Mesendoderm (in vitro differentiated cells): ENCODE results near the gene PLK3. TPM values are rescaled to one million over a fixed set of nuclear protein-coding genes. Genes with fewer than 3 reads are reported as not detected.

Source experiments
- DNase-seq: peaks from one replicate; pipeline ENCODE4 v3.0.0; 2013
- H2AK5ac ChIP-seq: 2 replicates; pipeline ENCODE4 v1.6.1; 2013; ENCODE audit warnings: low read length, inconsistent platforms
- H2BK120ac ChIP-seq: 2 replicates; pipeline ENCODE4 v1.6.1; 2013; ENCODE audit warnings: low read depth, mild to moderate bottlenecking, low read length, moderate library complexity, mixed read lengths
- H2BK15ac ChIP-seq: replicated peaks from 2 replicates; pipeline ENCODE4 v1.6.1; 2013; ENCODE audit warnings: low read depth, mild to moderate bottlenecking, moderate library complexity
- H2BK5ac ChIP-seq: 2 replicates; pipeline ENCODE4 v1.6.1; 2013; ENCODE audit warnings: low read length, inconsistent platforms
- H3K18ac ChIP-seq: 2 replicates; pipeline ENCODE4 v1.6.1; 2013; ENCODE audit warnings: mild to moderate bottlenecking, low read length, mixed read lengths
- H3K23ac ChIP-seq: one replicate; pipeline ENCODE4 v1.6.1; 2013; ENCODE audit warnings: low read length
- H3K27ac ChIP-seq: 2 replicates; pipeline ENCODE4 v1.5.1; 2013; ENCODE audit warnings: low read depth, mild to moderate bottlenecking, inconsistent platforms, low read length, moderate library complexity
- H3K27me3 ChIP-seq: 2 replicates; pipeline ENCODE4 v1.6.1; 2013; ENCODE audit warnings: low read length, control low read depth, mild to moderate bottlenecking, inconsistent platforms; ENCODE audit not compliant: insufficient read depth, poor library complexity
- H3K36me3 ChIP-seq: 2 replicates; pipeline ENCODE4 v1.6.1; 2013; ENCODE audit warnings: low read length, inconsistent platforms; ENCODE audit not compliant: control insufficient read depth, insufficient read depth
- H3K4ac ChIP-seq: one replicate; pipeline ENCODE4 v1.6.1; 2013; ENCODE audit warnings: low read depth, mild to moderate bottlenecking, low read length, moderate library complexity
- H3K4me1 ChIP-seq: 2 replicates; pipeline ENCODE4 v1.6.1; 2013; ENCODE audit warnings: low read depth, low read length, inconsistent platforms; ENCODE audit not compliant: control insufficient read depth
- H3K4me2 ChIP-seq: 2 replicates; pipeline ENCODE4 v1.6.1; 2013; ENCODE audit warnings: low read length
- H3K4me3 ChIP-seq: 2 replicates; pipeline ENCODE4 v1.5.1; 2013; ENCODE audit warnings: mild to moderate bottlenecking, low read length
- H3K56ac ChIP-seq: one replicate; pipeline ENCODE4 v1.6.1; 2013; ENCODE audit warnings: low read length
- H3K79me1 ChIP-seq: 2 replicates; pipeline ENCODE4 v1.6.1; 2013; ENCODE audit warnings: low read length, inconsistent platforms
- H3K79me2 ChIP-seq: 2 replicates; pipeline ENCODE4 v1.6.1; 2013; ENCODE audit warnings: mild to moderate bottlenecking, low read length; ENCODE audit not compliant: control insufficient read depth, insufficient read depth
- H3K9ac ChIP-seq: 2 replicates; pipeline ENCODE4 v1.6.1; 2013; ENCODE audit warnings: low read length, inconsistent platforms
- H4K5ac ChIP-seq: one replicate; pipeline ENCODE4 v1.6.1; 2013; ENCODE audit warnings: low read length
- H4K8ac ChIP-seq: one replicate; pipeline ENCODE4 v1.6.1; 2013; ENCODE audit warnings: low read depth, mild to moderate bottlenecking, control low read depth, low read length, moderate library complexity
- WGBS: extraction: QIAGEN DNeasy Blood & Tissue Kit; methylation state at CpG from one replicate; pipeline ENCODE4 v1.1.7; 2013; ENCODE audit warnings: low lambda C conversion rate, missing lambda C conversion rate; ENCODE audit not compliant: insufficient coverage; ENCODE audit errors: extremely low coverage; 5-methylcytosine and 5-hydroxymethylcytosine counted together
- small RNA-seq: library from polyadenylated mRNA; stranded (forward); fragments of <200 nt; extraction: miRNeasy Mini kit (QIAGEN cat#:217004); gene quantifications from one replicate; pipeline ENCODE3, GENCODE V24; 2013; ENCODE audit not compliant: insufficient read depth

PLK3 gene

GRCh38 chr1:44849575-44850132, 49.5 kb downstream of the PLK3 start:
- H3K4ac ChIP-seq = no peak overlapping the region

GRCh38 chr1:44851308-44851707, 51.1 kb downstream of the PLK3 start:
- Histone ChIP-seq H3K4me1 (no peaks in the 10 kb centered on the region), H2BK5ac (no peak overlapping the region)

More at GRCh38 chr1:44849575-44850132, 49.5 kb downstream of the PLK3 start:
- DNase-seq = no peak
- H2BK15ac ChIP-seq = no peak overlapping the region
- no peak overlapping the region for H4K5ac ChIP-seq
- WGBS = no CpG with 5 or more reads among the region's 2 CpGs
- no peaks in the 10 kb centered on the region for H3K4me1 ChIP-seq
- no peak overlapping the region for H3K9ac ChIP-seq
- no peaks in the 10 kb centered on the region for H3K79me1 ChIP-seq
- H2AK5ac ChIP-seq = no peak overlapping the region
- no peak overlapping the region for H3K27ac ChIP-seq
- H2BK5ac ChIP-seq = no peak overlapping the region
- no peak overlapping the region for H3K4me3 ChIP-seq
- H3K4me2 ChIP-seq = no peak overlapping the region
- no peak overlapping the region for H4K8ac ChIP-seq
- no peak overlapping the region for H2BK120ac ChIP-seq
- H3K56ac ChIP-seq = no peak overlapping the region
- no peaks in the 10 kb centered on the region for H3K79me2 ChIP-seq
- H3K27me3 ChIP-seq = no peaks in the 10 kb centered on the region
- no peak overlapping the region for H3K18ac ChIP-seq
- H3K23ac ChIP-seq = no peak overlapping the region
- H3K36me3 ChIP-seq = no peaks in the 10 kb centered on the region

GRCh38 chr1:44853201-44853600, 53.0 kb downstream of the PLK3 start:
- Histone ChIP-seq H3K79me2 (no peaks in the 10 kb centered on the region), H3K4ac (no peak overlapping the region), H3K27ac (no peak overlapping the region), H2AK5ac (no peak overlapping the region), H3K4me3 (no peak overlapping the region), H3K36me3 (no peaks in the 10 kb centered on the region), H2BK5ac (no peak overlapping the region), H4K8ac (no peak overlapping the region), H3K9ac (no peak overlapping the region), H4K5ac (no peak overlapping the region), H3K18ac (no peak overlapping the region), H2BK15ac (no peak overlapping the region), H2BK120ac (no peak overlapping the region), H3K4me2 (no peak overlapping the region), H3K4me1 (no peaks in the 10 kb centered on the region), H3K27me3 (no peaks in the 10 kb centered on the region), H3K79me1 (no peaks in the 10 kb centered on the region), H3K56ac (no peak overlapping the region), H3K23ac (no peak overlapping the region)
- no peak for DNase-seq
- no CpG with 5 or more reads among the region's 6 CpGs for WGBS

More at GRCh38 chr1:44851308-44851707, 51.1 kb downstream of the PLK3 start:
- Histone ChIP-seq H3K9ac (no peak overlapping the region), H3K27ac (no peak overlapping the region), H2BK120ac (no peak overlapping the region), H4K5ac (no peak overlapping the region), H3K4me3 (no peak overlapping the region), H3K4me2 (no peak overlapping the region), H3K18ac (no peak overlapping the region), H3K23ac (no peak overlapping the region), H2AK5ac (no peak overlapping the region), H3K79me2 (no peaks in the 10 kb centered on the region), H2BK15ac (no peak overlapping the region), H4K8ac (no peak overlapping the region), H3K36me3 (no peaks in the 10 kb centered on the region), H3K4ac (no peak overlapping the region), H3K79me1 (no peaks in the 10 kb centered on the region), H3K27me3 (no peaks in the 10 kb centered on the region), H3K56ac (no peak overlapping the region)
- DNase-seq = no peak
- WGBS = no CpG with 5 or more reads among the region's 1 CpG

- H3K18ac ChIP-seq = no peak overlapping the region
- no peak overlapping the region for H3K4me3 ChIP-seq
- H3K23ac ChIP-seq = no peak overlapping the region
- H3K4ac ChIP-seq = no peak overlapping the region
- H4K8ac ChIP-seq = no peak overlapping the region
- WGBS = no CpG with 5 or more reads among the region's 1 CpG
- no peaks in the 10 kb centered on the region for H3K4me1 ChIP-seq
- no peak overlapping the region for H2BK5ac ChIP-seq
- no peak overlapping the region for H3K9ac ChIP-seq
- no peak overlapping the region for H3K4me2 ChIP-seq
- no peak overlapping the region for H2AK5ac ChIP-seq
- no peak overlapping the region for H2BK120ac ChIP-seq
- DNase-seq = no peak
- no peak overlapping the region for H4K5ac ChIP-seq
- no peaks in the 10 kb centered on the region for H3K79me1 ChIP-seq
- no peaks in the 10 kb centered on the region for H3K36me3 ChIP-seq
- no peaks in the 10 kb centered on the region for H3K27me3 ChIP-seq
- no peak overlapping the region for H2BK15ac ChIP-seq
- H3K56ac ChIP-seq = no peak overlapping the region
- no peaks in the 10 kb centered on the region for H3K79me2 ChIP-seq
- no peak overlapping the region for H3K27ac ChIP-seq
Observed at GRCh38 chr1:44854970-44855369, 54.8 kb downstream of the PLK3 start.

Small RNAs within 50 kb of the gene (small RNA-seq; reads per million reads assigned to genes)
- gene AL136380.1 (not detected), gene SNORD38A (802 reads per million, percentile 98 among the genes with 10 or more reads in this experiment), gene SNORD38B (not detected), gene SNORD46 (268 reads per million, percentile 97 among the genes with 10 or more reads in this experiment), gene SNORD55 (not detected)
